HepG2 (cell line): ENCODE results near the gene BCAS1. TPM values are rescaled to one million over a fixed set of nuclear protein-coding genes. Genes with fewer than 3 reads are reported as not detected.
A peak's percentile ranks its signal among the peaks of the same experiment; 100 is the strongest.

ENCODE experiments used
- ERF ChIP-seq: IDR thresholded peaks from 2 replicates; pipeline ENCODE4 v1.6.1; 2018; ENCODE audit warnings: missing biosample characterization, missing genetic modification reagents
- HIVEP1 ChIP-seq: sonication (generic); formaldehyde crosslinking; IDR thresholded peaks from 2 replicates; pipeline ENCODE4 v1.4.0; 2020; ENCODE audit warnings: mild to moderate bottlenecking, missing genetic modification reagents
- KDM2A ChIP-seq: sonication (generic); formaldehyde crosslinking; IDR thresholded peaks from 2 replicates; pipeline ENCODE4 v1.4.0; 2020; ENCODE audit warnings: low read depth, missing genetic modification reagents, borderline replicate concordance
- KDM6A ChIP-seq: IDR thresholded peaks from 2 replicates; pipeline ENCODE4 v1.6.1; 2016; ENCODE audit warnings: low read depth
- MED1 ChIP-seq: sonication (generic); formaldehyde crosslinking; IDR thresholded peaks from 2 replicates; pipeline ENCODE4 v1.4.0; 2020; ENCODE audit warnings: missing genetic modification reagents
- NR2F1 ChIP-seq, 2 experiments: fragments of 450-650 bp in 1 of 2; formaldehyde crosslinking in 1 of 2; IDR thresholded peaks; 2 replicates each; pipeline versions ENCODE4 v1.5.0 to v1.6.1; 2016 to 2020; ENCODE audit warnings: mild to moderate bottlenecking in 1 of 2, missing compliant biosample characterization in 1 of 2, missing genetic modification reagents in 1 of 2, moderate library complexity in 1 of 2
- ZBTB1 ChIP-seq: sonication (generic); formaldehyde crosslinking; IDR thresholded peaks from 2 replicates; pipeline ENCODE4 v1.4.0; 2020; ENCODE audit warnings: missing genetic modification reagents, borderline replicate concordance
- ZNF230 ChIP-seq: sonication (generic); formaldehyde crosslinking; IDR thresholded peaks from 2 replicates; pipeline ENCODE4 v1.4.0; 2020; ENCODE audit warnings: mild to moderate bottlenecking, missing genetic modification reagents
- polyA plus RNA-seq, 8 experiments: library from polyadenylated mRNA; depleted of rRNA in 3 of 8; stranded (reverse) in 7 of 8; unstranded in 1 of 8; fragments of >200 nt; fragmentation: Illumina TruSeq in 4 of 8; extraction: Trizol in 4 of 8; gene quantifications; 2 replicates each; pipeline versions ENCODE4 v1.2.1 to v1.2.3, GENCODE V29; 2011 to 2016; ENCODE audit warnings: low read depth in 4 of 8, missing spikeins in 1 of 8, mixed read lengths in 1 of 8; ENCODE audit not compliant: insufficient read depth in 1 of 8
- total RNA-seq, 5 experiments: library from RNA; depleted of rRNA; stranded (reverse); fragments of >200 nt; fragmentation: Illumina TruSeq; extraction: Trizol; gene quantifications; 2 replicates each; pipeline ENCODE4 v1.2.3, GENCODE V29; 2016; ENCODE audit warnings: low read depth in 1 of 5
- TF ChIP-seq, protein P1 (sequence below): sonication (generic); formaldehyde crosslinking; IDR thresholded peaks from one replicate; pipeline ENCODE4 v1.5.1; 2020; ENCODE audit warnings: mild to moderate bottlenecking, missing genetic modification reagents; ENCODE audit errors: not compliant biosample characterization
- TF ChIP-seq, protein P2 (sequence below): sonication (generic); formaldehyde crosslinking; IDR thresholded peaks from 2 replicates; pipeline ENCODE4 v1.4.0; 2020; ENCODE audit warnings: mild to moderate bottlenecking, missing genetic modification reagents
- TF ChIP-seq, protein P3 (sequence below): sonication (generic); formaldehyde crosslinking; IDR thresholded peaks from 2 replicates; pipeline ENCODE4 v1.5.1; 2020; ENCODE audit warnings: mild to moderate bottlenecking, moderate library complexity, missing genetic modification reagents
- TF ChIP-seq, protein P4 (sequence below): sonication (generic); formaldehyde crosslinking; IDR thresholded peaks from 2 replicates; pipeline ENCODE4 v1.5.0; 2020; ENCODE audit warnings: missing genetic modification reagents
- TF ChIP-seq, protein P5 (sequence below), 2 experiments: sonication (generic) in 1 of 2; formaldehyde crosslinking in 1 of 2; IDR thresholded peaks; 2 replicates each; pipeline versions ENCODE4 v1.5.1 to v1.6.1; 2011 to 2020; ENCODE audit warnings: borderline replicate concordance in 1 of 2, low read depth in 1 of 2, low read length in 1 of 2, mild to moderate bottlenecking in 1 of 2, missing genetic modification reagents in 1 of 2, moderate library complexity in 1 of 2

Gene BCAS1
- total and polyA plus RNA-seq, 2 of the 13 experiments (the other 11 are each of a cell fraction or from before 2014, with no cell fraction given): 0.55 to 0.91 TPM

DNA sequence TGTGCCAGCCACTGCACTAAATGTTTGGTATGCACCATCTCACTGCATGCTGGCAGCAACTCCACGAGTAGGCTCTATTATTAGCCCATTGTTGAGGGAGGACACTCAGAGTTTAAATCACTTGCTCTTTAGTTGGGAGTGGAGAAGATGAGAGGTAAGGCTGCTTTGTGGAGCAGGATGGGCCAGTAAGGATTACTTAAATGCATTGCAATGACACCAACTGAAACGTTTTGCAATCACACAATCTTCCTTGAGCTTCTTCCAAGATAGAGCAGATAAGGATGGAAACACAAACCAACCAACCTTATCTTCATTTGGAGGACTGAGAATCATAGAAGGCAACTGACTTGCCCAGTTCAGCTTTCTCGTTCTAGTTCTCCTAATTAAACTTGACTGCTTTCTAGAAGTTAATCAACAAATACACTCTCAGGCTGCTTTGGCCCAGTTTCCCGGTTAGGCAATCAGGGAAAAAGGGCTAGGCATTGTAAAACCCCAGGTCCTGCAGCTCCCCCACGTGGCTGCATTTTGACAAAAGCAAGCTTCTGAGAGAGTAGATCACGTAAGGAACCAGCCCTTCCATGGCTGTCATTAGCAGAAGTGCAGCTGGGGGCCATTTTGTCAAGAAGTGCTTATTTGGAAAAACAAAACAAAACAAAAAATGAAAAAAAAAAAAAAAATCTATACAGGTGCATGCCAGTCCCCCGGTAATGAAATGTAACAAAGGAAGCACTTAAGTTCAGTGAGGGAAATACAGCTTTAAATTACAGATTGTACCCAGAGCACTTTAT is 130.6 kb downstream of the BCAS1 start (continued):
- TF ChIP-seq, protein P1, sequence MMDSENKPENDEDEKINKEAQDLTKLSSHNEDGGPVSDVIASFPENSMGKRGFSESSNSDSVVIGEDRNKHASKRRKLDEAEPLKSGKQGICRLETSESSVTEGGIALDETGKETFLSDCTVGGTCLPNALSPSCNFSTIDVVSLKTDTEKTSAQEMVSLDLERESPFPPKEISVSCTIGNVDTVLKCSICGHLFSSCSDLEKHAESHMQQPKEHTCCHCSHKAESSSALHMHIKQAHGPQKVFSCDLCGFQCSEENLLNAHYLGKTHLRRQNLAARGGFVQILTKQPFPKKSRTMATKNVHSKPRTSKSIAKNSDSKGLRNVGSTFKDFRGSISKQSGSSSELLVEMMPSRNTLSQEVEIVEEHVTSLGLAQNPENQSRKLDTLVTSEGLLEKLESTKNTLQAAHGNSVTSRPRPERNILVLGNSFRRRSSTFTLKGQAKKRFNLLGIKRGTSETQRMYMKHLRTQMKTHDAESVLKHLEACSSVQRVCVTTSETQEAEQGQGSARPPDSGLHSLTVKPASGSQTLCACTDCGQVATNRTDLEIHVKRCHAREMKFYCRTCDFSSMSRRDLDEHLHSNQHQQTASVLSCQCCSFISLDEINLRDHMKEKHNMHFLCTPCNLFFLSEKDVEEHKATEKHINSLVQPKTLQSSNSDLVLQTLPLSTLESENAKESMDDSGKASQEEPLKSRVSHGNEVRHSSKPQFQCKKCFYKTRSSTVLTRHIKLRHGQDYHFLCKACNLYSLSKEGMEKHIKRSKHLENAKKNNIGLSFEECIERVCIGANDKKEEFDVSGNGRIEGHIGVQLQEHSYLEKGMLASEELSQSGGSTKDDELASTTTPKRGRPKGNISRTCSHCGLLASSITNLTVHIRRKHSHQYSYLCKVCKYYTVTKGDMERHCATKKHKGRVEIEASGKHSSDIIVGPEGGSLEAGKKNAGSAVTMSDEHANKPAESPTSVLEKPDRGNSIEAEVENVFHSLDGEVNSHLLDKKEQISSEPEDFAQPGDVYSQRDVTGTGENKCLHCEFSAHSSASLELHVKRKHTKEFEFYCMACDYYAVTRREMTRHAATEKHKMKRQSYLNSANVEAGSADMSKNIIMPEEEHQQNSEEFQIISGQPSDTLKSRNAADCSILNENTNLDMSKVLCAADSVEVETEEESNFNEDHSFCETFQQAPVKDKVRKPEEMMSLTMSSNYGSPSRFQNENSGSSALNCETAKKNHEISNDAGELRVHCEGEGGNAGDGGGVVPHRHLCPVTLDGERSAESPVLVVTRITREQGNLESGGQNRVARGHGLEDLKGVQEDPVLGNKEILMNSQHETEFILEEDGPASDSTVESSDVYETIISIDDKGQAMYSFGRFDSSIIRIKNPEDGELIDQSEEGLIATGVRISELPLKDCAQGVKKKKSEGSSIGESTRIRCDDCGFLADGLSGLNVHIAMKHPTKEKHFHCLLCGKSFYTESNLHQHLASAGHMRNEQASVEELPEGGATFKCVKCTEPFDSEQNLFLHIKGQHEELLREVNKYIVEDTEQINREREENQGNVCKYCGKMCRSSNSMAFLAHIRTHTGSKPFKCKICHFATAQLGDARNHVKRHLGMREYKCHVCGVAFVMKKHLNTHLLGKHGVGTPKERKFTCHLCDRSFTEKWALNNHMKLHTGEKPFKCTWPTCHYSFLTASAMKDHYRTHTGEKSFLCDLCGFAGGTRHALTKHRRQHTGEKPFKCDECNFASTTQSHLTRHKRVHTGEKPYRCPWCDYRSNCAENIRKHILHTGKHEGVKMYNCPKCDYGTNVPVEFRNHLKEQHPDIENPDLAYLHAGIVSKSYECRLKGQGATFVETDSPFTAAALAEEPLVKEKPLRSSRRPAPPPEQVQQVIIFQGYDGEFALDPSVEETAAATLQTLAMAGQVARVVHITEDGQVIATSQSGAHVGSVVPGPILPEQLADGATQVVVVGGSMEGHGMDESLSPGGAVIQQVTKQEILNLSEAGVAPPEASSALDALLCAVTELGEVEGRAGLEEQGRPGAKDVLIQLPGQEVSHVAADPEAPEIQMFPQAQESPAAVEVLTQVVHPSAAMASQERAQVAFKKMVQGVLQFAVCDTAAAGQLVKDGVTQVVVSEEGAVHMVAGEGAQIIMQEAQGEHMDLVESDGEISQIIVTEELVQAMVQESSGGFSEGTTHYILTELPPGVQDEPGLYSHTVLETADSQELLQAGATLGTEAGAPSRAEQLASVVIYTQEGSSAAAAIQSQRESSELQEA (CRISPR knock-in tag): no peak
- TF ChIP-seq HIVEP1 (CRISPR knock-in tag): no peak
- TF ChIP-seq, protein P2, sequence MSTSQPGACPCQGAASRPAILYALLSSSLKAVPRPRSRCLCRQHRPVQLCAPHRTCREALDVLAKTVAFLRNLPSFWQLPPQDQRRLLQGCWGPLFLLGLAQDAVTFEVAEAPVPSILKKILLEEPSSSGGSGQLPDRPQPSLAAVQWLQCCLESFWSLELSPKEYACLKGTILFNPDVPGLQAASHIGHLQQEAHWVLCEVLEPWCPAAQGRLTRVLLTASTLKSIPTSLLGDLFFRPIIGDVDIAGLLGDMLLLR (CRISPR knock-in tag): no peak
- TF ChIP-seq ZBTB1 (CRISPR knock-in tag): no peak
- TF ChIP-seq, protein P3, sequence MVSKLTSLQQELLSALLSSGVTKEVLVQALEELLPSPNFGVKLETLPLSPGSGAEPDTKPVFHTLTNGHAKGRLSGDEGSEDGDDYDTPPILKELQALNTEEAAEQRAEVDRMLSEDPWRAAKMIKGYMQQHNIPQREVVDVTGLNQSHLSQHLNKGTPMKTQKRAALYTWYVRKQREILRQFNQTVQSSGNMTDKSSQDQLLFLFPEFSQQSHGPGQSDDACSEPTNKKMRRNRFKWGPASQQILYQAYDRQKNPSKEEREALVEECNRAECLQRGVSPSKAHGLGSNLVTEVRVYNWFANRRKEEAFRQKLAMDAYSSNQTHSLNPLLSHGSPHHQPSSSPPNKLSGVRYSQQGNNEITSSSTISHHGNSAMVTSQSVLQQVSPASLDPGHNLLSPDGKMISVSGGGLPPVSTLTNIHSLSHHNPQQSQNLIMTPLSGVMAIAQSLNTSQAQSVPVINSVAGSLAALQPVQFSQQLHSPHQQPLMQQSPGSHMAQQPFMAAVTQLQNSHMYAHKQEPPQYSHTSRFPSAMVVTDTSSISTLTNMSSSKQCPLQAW (CRISPR knock-in tag): peak; percentile 95
- TF ChIP-seq, protein P4, sequence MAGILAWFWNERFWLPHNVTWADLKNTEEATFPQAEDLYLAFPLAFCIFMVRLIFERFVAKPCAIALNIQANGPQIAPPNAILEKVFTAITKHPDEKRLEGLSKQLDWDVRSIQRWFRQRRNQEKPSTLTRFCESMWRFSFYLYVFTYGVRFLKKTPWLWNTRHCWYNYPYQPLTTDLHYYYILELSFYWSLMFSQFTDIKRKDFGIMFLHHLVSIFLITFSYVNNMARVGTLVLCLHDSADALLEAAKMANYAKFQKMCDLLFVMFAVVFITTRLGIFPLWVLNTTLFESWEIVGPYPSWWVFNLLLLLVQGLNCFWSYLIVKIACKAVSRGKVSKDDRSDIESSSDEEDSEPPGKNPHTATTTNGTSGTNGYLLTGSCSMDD (CRISPR knock-in tag): no peak
- TF ChIP-seq, protein P5, sequence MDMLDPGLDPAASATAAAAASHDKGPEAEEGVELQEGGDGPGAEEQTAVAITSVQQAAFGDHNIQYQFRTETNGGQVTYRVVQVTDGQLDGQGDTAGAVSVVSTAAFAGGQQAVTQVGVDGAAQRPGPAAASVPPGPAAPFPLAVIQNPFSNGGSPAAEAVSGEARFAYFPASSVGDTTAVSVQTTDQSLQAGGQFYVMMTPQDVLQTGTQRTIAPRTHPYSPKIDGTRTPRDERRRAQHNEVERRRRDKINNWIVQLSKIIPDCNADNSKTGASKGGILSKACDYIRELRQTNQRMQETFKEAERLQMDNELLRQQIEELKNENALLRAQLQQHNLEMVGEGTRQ (IDR thresholded peaks at IDR 0.05; ENCODE audit: low read depth, low read length): no peak
- TF ChIP-seq, protein P5 (CRISPR knock-in tag; IDR thresholded peaks at IDR 0.05; ENCODE audit: borderline replicate concordance): peak; percentile 22; the same call in 1 of the 2 replicates
- 0 out of 2 replicates have a peak, but pooled peaks have one; percentile 57 for TF ChIP-seq ZNF230 (CRISPR knock-in tag)
- TF ChIP-seq NR2F1 (CRISPR knock-in tag; IDR thresholded peaks at IDR 0.05): no peak
- no peak; the same call in none of the 2 replicates for TF ChIP-seq ERF
- peak; percentile 83 for TF ChIP-seq KDM2A (CRISPR knock-in tag)
- TF ChIP-seq MED1 (CRISPR knock-in tag): peak; percentile 57
- 0 out of 2 replicates have a peak, but pooled peaks have one; percentile 19 for TF ChIP-seq KDM6A (CRISPR knock-in tag)
